ENCODE data around the gene ERBB2.
A peak's percentile ranks its signal among the peaks of the same experiment; 100 is the strongest.

The ERBB2 gene

DNA sequence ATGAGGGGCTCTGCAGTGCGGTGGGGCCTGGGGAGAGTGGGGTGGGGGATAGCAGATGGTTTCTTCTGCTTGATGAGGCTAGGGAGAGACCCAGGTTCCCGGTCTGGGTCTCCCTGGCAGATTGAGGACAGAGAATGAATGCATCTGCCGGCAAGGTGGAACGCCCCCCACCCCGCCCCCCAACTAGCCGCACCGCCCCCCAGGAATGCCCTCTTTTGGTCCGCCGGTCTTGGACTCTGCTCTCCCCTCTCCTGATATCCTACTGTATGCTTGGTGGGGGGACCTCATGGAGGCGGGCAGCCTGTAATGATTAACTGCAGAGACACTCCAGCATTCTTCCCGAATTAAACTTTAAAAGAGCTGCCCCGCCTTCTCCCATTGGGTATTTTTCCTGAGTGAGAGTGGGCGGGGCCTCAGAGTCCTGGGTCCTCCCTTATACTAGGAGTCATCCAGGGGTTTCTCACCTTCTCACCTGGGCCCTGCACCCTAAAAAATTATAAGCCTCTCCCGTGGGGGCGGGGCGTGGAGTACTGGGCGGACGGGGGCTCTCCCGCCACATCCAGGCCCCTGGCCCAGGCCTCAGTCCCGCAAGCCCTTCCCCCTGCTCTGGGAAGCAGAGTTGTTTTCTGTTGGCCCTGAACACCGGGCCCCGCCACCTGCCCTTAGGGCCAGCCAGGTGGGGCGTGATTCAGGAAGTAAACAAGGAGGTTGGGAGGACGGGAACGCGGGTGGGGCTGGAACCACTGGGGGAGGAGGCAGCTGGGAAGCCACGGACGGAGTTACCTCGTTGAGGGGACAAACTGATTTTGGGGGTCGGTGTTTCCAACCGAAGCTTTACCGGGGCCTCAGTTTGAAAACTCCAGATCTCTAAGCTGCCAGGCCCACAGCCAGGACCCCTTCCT is 39.4 kb downstream of the ERBB2 start:
- Histone ChIP-seq H3K4me3 (ENCODE audit: low read length) (peak overlapping the region; percentile 85), H3K27ac (ENCODE audit: low read length) (peak overlapping the region; percentile 92), H3K9me3 (ENCODE audit: insufficient read depth, low read depth, low read length) (no peaks in the 10 kb centered on the region), H3K36me3 (ENCODE audit: insufficient read depth, low read depth, low read length) (peaks cover 16% of the 10 kb centered on the region), H3K27me3 (ENCODE audit: insufficient read depth, low read length) (peaks cover 9% of the 10 kb centered on the region; the same call in 1 of the 2 replicates), H3K4me1 (ENCODE audit: insufficient read depth, low read length) (peaks cover 19% of the 10 kb centered on the region), H3K9ac (ENCODE audit: low read depth, low read length) (peak overlapping the region; percentile 96; the same call in 1 of the 2 replicates)

DNA sequence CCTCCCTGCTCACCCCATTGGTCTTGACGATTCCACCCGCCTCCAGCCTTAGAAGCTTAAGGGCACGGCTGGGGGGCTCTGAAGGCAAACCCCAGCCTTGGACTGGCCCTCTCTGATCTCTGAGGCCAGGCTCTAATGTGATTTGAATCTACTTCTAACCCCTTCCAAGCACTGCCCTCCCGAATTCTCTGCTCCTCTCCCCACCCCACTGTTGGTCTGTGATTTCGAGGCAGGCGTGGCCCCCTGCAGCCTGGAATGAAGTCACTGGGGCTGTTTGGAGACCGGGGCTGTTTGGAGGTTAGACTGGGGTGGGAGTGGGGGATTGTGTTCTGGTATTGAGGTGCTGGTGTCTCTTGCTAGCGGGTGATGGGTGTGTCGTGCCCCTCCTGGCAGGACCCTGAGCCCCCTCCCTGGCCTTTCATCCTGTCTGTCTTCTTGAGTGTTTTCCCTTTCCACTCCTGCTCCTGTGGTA is 40.1 kb downstream of the ERBB2 start:
- peak overlapping the region; percentile 92 for H3K27ac ChIP-seq (ENCODE audit: low read length)
- H3K9ac ChIP-seq (ENCODE audit: low read depth, low read length), result peak overlapping the region; percentile 90
- peak overlapping the region; percentile 85 for H3K4me3 ChIP-seq (ENCODE audit: low read length)

DNA sequence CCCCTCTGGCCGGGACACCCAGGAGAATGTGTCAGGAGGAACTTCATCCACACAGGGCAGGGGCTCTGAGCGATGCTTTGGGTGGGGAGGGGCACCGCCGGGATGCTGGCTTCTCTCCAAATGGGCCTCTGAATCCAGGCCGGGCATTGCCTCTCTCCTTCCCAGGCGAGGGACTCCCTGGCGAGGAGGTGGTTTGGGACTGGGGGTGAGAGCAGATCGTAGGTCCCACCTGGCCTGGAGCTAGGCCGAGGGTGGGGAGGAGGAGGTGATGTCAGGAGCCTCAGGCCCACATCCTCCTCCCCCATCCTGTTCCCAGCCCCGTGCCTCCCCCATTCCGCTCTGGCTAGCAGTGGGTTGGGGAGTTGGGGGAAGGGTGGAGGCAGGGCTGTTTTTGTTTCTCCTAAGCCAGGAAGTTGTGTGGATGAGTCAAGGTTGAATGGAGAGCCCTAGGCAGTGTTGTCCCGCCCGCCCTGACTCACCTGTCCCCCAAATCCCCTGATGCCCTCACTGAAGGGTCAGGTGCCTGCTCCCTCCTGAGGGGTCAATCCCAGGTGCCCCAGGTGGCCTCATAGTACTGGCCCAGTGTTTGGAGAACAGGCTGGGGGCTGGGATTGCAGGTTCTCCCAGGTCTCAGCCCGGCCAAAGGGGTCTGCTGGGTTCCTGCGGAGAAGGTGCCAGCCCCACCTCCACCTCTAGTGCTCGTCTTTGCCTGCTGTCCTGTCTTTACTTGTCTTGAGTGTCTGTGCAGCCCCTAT is 40.7 kb downstream of the ERBB2 start:
- peaks cover 19% of the 10 kb centered on the region for H3K4me1 ChIP-seq (ENCODE audit: insufficient read depth, low read length)
- peaks cover 29% of the 10 kb centered on the region for H3K36me3 ChIP-seq (ENCODE audit: insufficient read depth, low read depth, low read length)
- peak overlapping the region; percentile 90 for H3K9ac ChIP-seq (ENCODE audit: low read depth, low read length)
- H3K4me3 ChIP-seq (ENCODE audit: low read length), result peak overlapping the region; percentile 85
- H3K9me3 ChIP-seq (ENCODE audit: insufficient read depth, low read depth, low read length), result no peaks in the 10 kb centered on the region
- peak overlapping the region; percentile 94 for H3K27ac ChIP-seq (ENCODE audit: low read length)
- peaks cover 9% of the 10 kb centered on the region; the same call in 1 of the 2 replicates for H3K27me3 ChIP-seq (ENCODE audit: insufficient read depth, low read length)

More for the DNA sequence above, 40.1 kb downstream of the ERBB2 start:
- Histone ChIP-seq H3K4me1 (ENCODE audit: insufficient read depth, low read length) (peaks cover 19% of the 10 kb centered on the region), H3K36me3 (ENCODE audit: insufficient read depth, low read depth, low read length) (peaks cover 23% of the 10 kb centered on the region), H3K27me3 (ENCODE audit: insufficient read depth, low read length) (peaks cover 9% of the 10 kb centered on the region; the same call in 1 of the 2 replicates), H3K9me3 (ENCODE audit: insufficient read depth, low read depth, low read length) (no peaks in the 10 kb centered on the region)

DNA sequence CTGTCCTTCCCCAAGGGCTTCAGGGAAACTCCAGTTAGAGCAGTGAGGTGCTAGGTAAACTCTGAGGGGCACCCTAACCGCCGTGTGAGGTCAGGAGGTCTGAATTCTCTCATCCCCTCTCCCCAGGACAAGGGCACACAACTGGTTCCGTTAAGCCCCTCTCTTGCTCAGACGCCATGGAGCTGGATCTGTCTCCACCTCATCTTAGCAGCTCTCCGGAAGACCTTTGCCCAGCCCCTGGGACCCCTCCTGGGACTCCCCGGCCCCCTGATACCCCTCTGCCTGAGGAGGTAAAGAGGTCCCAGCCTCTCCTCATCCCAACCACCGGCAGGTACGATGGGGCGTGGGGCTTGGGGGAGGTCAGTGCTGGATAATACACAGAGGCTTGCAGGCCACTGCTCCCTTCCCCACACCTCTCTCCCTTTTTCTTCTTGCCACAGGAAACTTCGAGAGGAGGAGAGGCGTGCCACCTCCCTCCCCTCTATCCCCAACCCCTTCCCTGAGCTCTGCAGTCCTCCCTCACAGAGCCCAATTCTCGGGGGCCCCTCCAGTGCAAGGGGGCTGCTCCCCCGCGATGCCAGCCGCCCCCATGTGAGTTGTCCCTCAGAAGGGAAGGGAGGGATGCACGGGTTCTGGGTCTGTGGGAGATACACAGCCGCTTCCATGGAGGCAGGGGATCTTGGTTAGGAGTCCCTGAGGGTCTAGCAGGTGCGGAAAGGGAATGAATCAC is 42.4 kb downstream of the ERBB2 start:
- Histone ChIP-seq H3K9ac (ENCODE audit: low read depth, low read length) (no peak overlapping the region; the same call in 1 of the 2 replicates), H3K36me3 (ENCODE audit: insufficient read depth, low read depth, low read length) (peaks cover 41% of the 10 kb centered on the region), H3K4me3 (ENCODE audit: low read length) (no peak overlapping the region), H3K9me3 (ENCODE audit: insufficient read depth, low read depth, low read length) (no peaks in the 10 kb centered on the region), H3K27ac (ENCODE audit: low read length) (no peak overlapping the region), H3K27me3 (ENCODE audit: insufficient read depth, low read length) (peaks cover 9% of the 10 kb centered on the region; the same call in 1 of the 2 replicates), H3K4me1 (ENCODE audit: insufficient read depth, low read length) (peaks cover 15% of the 10 kb centered on the region)

DNA sequence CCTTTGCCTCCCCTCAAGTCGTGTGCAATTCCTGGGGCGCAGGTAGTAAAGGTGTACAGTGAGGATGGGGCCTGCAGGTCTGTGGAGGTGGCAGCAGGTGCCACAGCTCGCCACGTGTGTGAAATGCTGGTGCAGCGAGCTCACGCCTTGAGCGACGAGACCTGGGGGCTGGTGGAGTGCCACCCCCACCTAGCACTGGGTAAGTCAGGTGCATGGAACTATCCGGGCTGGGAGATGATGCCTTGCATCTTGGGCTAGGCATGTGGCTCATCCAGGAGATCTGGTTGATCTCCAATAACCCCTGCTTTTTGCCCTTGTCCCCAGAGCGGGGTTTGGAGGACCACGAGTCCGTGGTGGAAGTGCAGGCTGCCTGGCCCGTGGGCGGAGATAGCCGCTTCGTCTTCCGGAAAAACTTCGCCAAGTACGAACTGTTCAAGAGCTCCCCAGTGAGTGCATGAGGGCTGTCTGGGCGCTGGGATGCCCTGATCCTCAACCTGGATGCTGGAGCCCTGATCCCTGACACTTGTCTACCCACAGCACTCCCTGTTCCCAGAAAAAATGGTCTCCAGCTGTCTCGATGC is 43.1 kb downstream of the ERBB2 start:
- H3K4me3 ChIP-seq (ENCODE audit: low read length), result no peak overlapping the region
- no peaks in the 10 kb centered on the region for H3K9me3 ChIP-seq (ENCODE audit: insufficient read depth, low read depth, low read length)
- no peak overlapping the region for H3K27ac ChIP-seq (ENCODE audit: low read length)
- H3K4me1 ChIP-seq (ENCODE audit: insufficient read depth, low read length), result peaks cover 15% of the 10 kb centered on the region
- H3K36me3 ChIP-seq (ENCODE audit: insufficient read depth, low read depth, low read length), result peaks cover 41% of the 10 kb centered on the region
- no peak overlapping the region for H3K9ac ChIP-seq (ENCODE audit: low read depth, low read length)
- peaks cover 9% of the 10 kb centered on the region; the same call in 1 of the 2 replicates for H3K27me3 ChIP-seq (ENCODE audit: insufficient read depth, low read length)

DNA sequence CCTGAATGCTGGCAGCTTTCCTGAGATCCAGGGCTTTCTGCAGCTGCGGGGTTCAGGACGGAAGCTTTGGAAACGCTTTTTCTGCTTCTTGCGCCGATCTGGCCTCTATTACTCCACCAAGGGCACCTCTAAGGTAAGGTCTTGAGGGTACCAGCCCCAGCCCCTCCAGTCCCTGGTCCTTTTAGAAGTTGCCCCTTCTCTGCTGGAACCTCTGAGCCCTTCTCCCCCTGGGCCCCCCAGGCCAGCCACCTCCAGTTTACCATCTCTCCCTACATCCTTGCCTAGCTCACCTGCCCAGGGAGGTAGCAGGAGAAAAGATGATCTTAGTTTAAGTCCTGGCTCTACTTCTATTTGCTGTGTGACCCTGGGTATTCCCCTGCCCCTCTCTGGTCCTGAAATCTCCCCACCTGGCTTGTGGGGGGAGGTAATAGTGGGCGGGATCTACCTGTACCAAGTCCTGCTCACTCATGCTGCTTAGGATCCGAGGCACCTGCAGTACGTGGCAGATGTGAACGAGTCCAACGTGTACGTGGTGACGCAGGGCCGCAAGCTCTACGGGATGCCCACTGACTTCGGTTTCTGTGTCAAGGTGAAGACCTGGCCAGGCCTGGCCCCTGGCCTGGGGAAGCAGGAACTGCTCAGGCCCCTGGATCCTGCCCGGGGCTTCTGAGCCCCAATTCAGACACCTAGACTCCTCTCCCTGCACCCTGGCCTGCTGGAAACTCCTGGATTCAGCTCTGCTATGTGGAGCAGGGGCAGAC is 44.4 kb downstream of the ERBB2 start:
- Histone ChIP-seq H3K36me3 (ENCODE audit: insufficient read depth, low read depth, low read length) (peaks cover 41% of the 10 kb centered on the region), H3K4me3 (ENCODE audit: low read length) (no peak overlapping the region), H3K9ac (ENCODE audit: low read depth, low read length) (no peak overlapping the region), H3K9me3 (ENCODE audit: insufficient read depth, low read depth, low read length) (no peaks in the 10 kb centered on the region), H3K27ac (ENCODE audit: low read length) (no peak overlapping the region), H3K27me3 (ENCODE audit: insufficient read depth, low read length) (peaks cover 4% of the 10 kb centered on the region; the same call in 1 of the 2 replicates), H3K4me1 (ENCODE audit: insufficient read depth, low read length) (peaks cover 15% of the 10 kb centered on the region)

DNA sequence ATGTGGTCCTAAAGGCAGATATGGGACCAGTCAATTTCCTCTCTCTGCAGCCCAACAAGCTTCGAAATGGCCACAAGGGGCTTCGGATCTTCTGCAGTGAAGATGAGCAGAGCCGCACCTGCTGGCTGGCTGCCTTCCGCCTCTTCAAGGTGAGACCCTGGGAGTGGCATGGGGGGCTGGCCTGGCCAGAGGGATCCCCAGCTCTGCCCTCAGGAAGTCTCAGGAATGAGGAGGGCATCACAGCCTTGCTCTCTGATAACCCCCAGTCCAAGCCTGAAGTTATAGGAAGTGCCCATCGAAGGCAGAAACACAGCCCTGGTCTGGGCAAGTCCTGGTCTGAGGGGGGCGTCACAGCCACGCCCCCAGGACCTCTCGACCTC is 45.0 kb downstream of the ERBB2 start:
- Histone ChIP-seq H3K27me3 (ENCODE audit: insufficient read depth, low read length) (peaks cover 4% of the 10 kb centered on the region; the same call in 1 of the 2 replicates), H3K36me3 (ENCODE audit: insufficient read depth, low read depth, low read length) (peaks cover 41% of the 10 kb centered on the region), H3K27ac (ENCODE audit: low read length) (no peak overlapping the region), H3K4me3 (ENCODE audit: low read length) (no peak overlapping the region), H3K4me1 (ENCODE audit: insufficient read depth, low read length) (peaks cover 15% of the 10 kb centered on the region), H3K9me3 (ENCODE audit: insufficient read depth, low read depth, low read length) (no peaks in the 10 kb centered on the region), H3K9ac (ENCODE audit: low read depth, low read length) (no peak overlapping the region)

DNA sequence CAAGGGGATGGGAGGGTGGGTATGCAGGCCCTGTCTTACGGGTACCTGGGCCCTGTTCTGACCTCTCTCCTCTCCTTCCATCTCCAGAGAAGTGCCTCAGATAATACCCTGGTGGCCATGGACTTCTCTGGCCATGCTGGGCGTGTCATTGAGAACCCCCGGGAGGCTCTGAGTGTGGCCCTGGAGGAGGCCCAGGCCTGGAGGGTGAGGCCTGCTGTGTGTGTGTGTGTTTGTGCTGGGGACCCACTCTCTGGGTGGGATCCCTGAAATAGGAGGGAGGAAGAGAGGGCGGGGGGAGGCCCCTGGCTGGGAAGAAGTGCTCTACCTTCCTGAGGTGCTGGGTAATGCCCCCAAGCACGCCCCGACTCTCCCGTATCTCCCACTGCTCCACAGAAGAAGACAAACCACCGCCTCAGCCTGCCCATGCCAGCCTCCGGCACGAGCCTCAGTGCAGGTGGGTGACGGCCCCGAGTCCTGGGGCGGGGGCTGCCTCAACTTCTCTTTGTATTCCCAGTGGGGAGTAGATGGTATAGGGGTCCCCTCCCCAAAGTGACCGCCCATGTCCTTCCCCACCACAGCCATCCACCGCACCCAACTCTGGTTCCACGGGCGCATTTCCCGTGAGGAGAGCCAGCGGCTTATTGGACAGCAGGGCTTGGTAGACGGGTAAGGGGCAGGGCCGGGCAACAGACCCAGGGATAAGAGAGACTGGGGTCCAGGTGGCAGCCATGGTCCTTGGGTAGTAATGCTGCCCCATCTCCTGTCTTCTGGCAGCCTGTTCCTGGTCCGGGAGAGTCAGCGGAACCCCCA is 45.7 kb downstream of the ERBB2 start:
- H3K36me3 ChIP-seq (ENCODE audit: insufficient read depth, low read depth, low read length), result peaks cover 41% of the 10 kb centered on the region
- no peak overlapping the region for H3K9ac ChIP-seq (ENCODE audit: low read depth, low read length)
- H3K4me1 ChIP-seq (ENCODE audit: insufficient read depth, low read length), result peaks cover 9% of the 10 kb centered on the region
- H3K4me3 ChIP-seq (ENCODE audit: low read length), result no peak overlapping the region
- no peak overlapping the region for H3K27ac ChIP-seq (ENCODE audit: low read length)
- no peaks in the 10 kb centered on the region for H3K9me3 ChIP-seq (ENCODE audit: insufficient read depth, low read depth, low read length)
- no peaks in the 10 kb centered on the region for H3K27me3 ChIP-seq (ENCODE audit: insufficient read depth, low read length)

DNA sequence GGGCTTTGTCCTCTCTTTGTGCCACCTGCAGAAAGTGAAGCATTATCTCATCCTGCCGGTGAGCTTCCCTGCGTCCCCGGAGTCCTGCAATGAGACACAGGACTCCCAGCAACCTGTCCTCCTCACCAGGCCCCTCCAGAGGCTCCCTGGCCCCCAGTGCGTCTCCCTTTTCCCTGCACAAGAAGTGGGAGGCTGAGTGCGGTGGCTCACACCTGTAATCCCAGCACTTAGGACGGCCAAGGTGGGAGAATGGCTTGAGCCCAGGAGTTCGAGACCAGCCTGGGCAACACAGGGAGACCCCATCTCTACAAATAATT is 46.2 kb downstream of the ERBB2 start:
- H3K4me3 ChIP-seq (ENCODE audit: low read length), result no peak overlapping the region
- H3K9ac ChIP-seq (ENCODE audit: low read depth, low read length), result no peak overlapping the region
- H3K9me3 ChIP-seq (ENCODE audit: insufficient read depth, low read depth, low read length), result no peaks in the 10 kb centered on the region
- H3K27ac ChIP-seq (ENCODE audit: low read length), result no peak overlapping the region
- H3K4me1 ChIP-seq (ENCODE audit: insufficient read depth, low read length), result peaks cover 4% of the 10 kb centered on the region
- peaks cover 41% of the 10 kb centered on the region for H3K36me3 ChIP-seq (ENCODE audit: insufficient read depth, low read depth, low read length)
- no peaks in the 10 kb centered on the region for H3K27me3 ChIP-seq (ENCODE audit: insufficient read depth, low read length)

DNA sequence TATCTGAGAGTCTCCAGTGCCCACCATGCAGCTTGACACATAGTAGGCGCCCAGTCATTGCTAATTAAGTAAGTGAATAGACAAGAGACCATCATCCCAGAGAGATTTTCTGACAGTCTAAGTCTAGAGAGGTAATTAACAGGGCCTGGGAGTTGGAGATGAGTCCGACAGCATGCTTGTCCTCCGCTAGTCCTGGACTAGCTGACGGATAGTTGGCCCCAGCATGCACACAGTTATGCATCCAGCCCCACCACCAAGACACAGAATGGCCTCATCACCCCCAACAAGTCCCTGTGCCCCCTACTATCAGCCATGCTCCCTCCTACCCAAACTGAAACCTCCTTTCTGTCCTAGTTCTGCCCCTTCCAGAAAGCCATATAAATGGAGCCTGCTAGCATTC is 47.9 kb downstream of the ERBB2 start:
- H3K4me1 ChIP-seq (ENCODE audit: insufficient read depth, low read length), result peaks cover 3% of the 10 kb centered on the region; the same call in 1 of the 2 replicates
- peaks cover under 1% of the 10 kb centered on the region; the same call in 1 of the 2 replicates for H3K27me3 ChIP-seq (ENCODE audit: insufficient read depth, low read length)
- H3K27ac ChIP-seq (ENCODE audit: low read length), result no peak overlapping the region
- no peak overlapping the region for H3K4me3 ChIP-seq (ENCODE audit: low read length)
- no peak overlapping the region for H3K9ac ChIP-seq (ENCODE audit: low read depth, low read length)
- H3K9me3 ChIP-seq (ENCODE audit: insufficient read depth, low read depth, low read length), result no peaks in the 10 kb centered on the region
- peaks cover 39% of the 10 kb centered on the region for H3K36me3 ChIP-seq (ENCODE audit: insufficient read depth, low read depth, low read length)

Data from iPS-20b (cell line).